ENCODE data around the gene TIMM44. TPM values are rescaled to one million over a fixed set of nuclear protein-coding genes. Genes with fewer than 3 reads are reported as not detected.

Gene TIMM44
- total RNA-seq, 2 experiments from 2014 or later: 66.5 to 68.5 TPM

GRCh38 chr19:7907122-7907521 lies 36.3 kb downstream of the TIMM44 start:
- ChIA-PET CTCF (no interaction called here), POLR2A (interaction anchor here (0.7 kb wide), 1 partner anchor 13 kb away, joined by 3 read pairs; the partner anchor contains the start of gene SNAPC2)
- Mint-ChIP-seq H3K4me1 (ENCODE audit: low read depth) (peaks cover 21% of the 10 kb centered on the region), H3K27ac (no peak overlapping the region), H3K4me3 (no peak overlapping the region), H3K36me3 (peaks cover 21% of the 10 kb centered on the region), H3K9me3 (peaks cover 2% of the 10 kb centered on the region), H3K27me3 (peaks cover 3% of the 10 kb centered on the region)
- DNase-seq: no peak
- intact Hi-C loops (cut with micrococcal nuclease): no loop called here

GRCh38 chr19:7905859-7906258 lies 37.6 kb downstream of the TIMM44 start:
- POLR2A ChIA-PET: no interaction called here

GRCh38 chr19:7905268-7905667 lies 38.2 kb downstream of the TIMM44 start:
- Mint-ChIP-seq H3K36me3 (peaks cover 9% of the 10 kb centered on the region), H3K4me3 (peak overlapping the region; percentile 86), H3K9me3 (peaks cover 2% of the 10 kb centered on the region), H3K4me1 (ENCODE audit: low read depth) (peaks cover 21% of the 10 kb centered on the region), H3K27me3 (peaks cover 3% of the 10 kb centered on the region), H3K27ac (peak overlapping the region; percentile 84)
- ChIA-PET POLR2A (no interaction called here), CTCF (interaction anchor here (1.1 kb wide), 1 partner anchor 36 kb away, joined by 6 read pairs; no protein-coding TSS in a partner anchor)
- intact Hi-C loops (cut with micrococcal nuclease): no loop called here
- DNase-seq: no peak

More at GRCh38 chr19:7905859-7906258, 37.6 kb downstream of the TIMM44 start:
- H3K4me1 Mint-ChIP-seq (ENCODE audit: low read depth): peaks cover 21% of the 10 kb centered on the region
- H3K9me3 Mint-ChIP-seq: peaks cover 2% of the 10 kb centered on the region
- H3K36me3 Mint-ChIP-seq: peaks cover 13% of the 10 kb centered on the region
- no peak overlapping the region for H3K27ac Mint-ChIP-seq
- peaks cover 3% of the 10 kb centered on the region for H3K27me3 Mint-ChIP-seq
- no peak for DNase-seq
- H3K4me3 Mint-ChIP-seq: peak overlapping the region; percentile 48
- intact Hi-C loops (cut with micrococcal nuclease): no loop called here
- CTCF ChIA-PET: interaction anchor here (1.1 kb wide), 1 partner anchor 37 kb away, joined by 6 read pairs; no protein-coding TSS in a partner anchor

- Mint-ChIP-seq H3K4me1 (ENCODE audit: low read depth) (peaks cover 21% of the 10 kb centered on the region), H3K4me3 (peak overlapping the region; percentile 86), H3K9me3 (peaks cover 2% of the 10 kb centered on the region), H3K27ac (peak overlapping the region; percentile 93), H3K36me3 (peaks cover 9% of the 10 kb centered on the region), H3K27me3 (peaks cover 3% of the 10 kb centered on the region)
- POLR2A ChIA-PET: interaction anchor here (0.5 to 1.6 kb wide), 5 partner anchors 12 to 676 kb away, joined by 3 to 10 read pairs (median 4); partner anchors contain the start of genes SNAPC2 and TIMM44
- CTCF ChIA-PET: interaction anchor here (0.8 to 2.5 kb wide), 11 partner anchors 13 to 224 kb away, joined by 3 to 27 read pairs (median 7); partner anchors contain the start of genes ELAVL1, SNAPC2, TIMM44 and TRAPPC5
- DNase-seq: peak; percentile 72
- intact Hi-C loops (cut with micrococcal nuclease): loop anchor here (5.0 kb wide), 1 partner anchor 37 kb away; no protein-coding TSS in a partner anchor
These were observed 39.1 kb downstream of the TIMM44 start for GRCh38 chr19:7904074-7905020.

GRCh38 chr19:7903244-7904073 lies 40.0 kb downstream of the TIMM44 start, which contains the start of gene MAP2K7:
Gene MAP2K7 (plus strand): TSS chr19:7903877. CDS start chr19:7903945, 68 bp downstream.
- ChIA-PET CTCF (interaction anchor here (0.7 to 2.5 kb wide), 13 partner anchors 14 to 365 kb away, joined by 3 to 27 read pairs (median 6); partner anchors contain the start of genes ELAVL1, SNAPC2, TIMM44 and TRAPPC5), POLR2A (interaction anchor here (0.5 to 1.6 kb wide), 6 partner anchors 12 to 677 kb away, joined by 3 to 10 read pairs (median 4); partner anchors contain the start of genes SNAPC2 and TIMM44)

GRCh38 chr19:7902796-7903243 lies 40.6 kb downstream of the TIMM44 start:
- peaks cover 3% of the 10 kb centered on the region for H3K27me3 Mint-ChIP-seq
- peaks cover 2% of the 10 kb centered on the region for H3K9me3 Mint-ChIP-seq
- H3K27ac Mint-ChIP-seq: peak overlapping the region; percentile 93
- H3K4me1 Mint-ChIP-seq (ENCODE audit: low read depth): peaks cover 21% of the 10 kb centered on the region
- ChIA-PET CTCF (interaction anchor here (0.7 to 4.0 kb wide), 13 partner anchors 14 to 364 kb away, joined by 3 to 27 read pairs (median 7); partner anchors contain the start of genes ELAVL1, SNAPC2, TIMM44 and TRAPPC5), POLR2A (interaction anchor here (0.6 to 1.6 kb wide), 4 partner anchors 15 to 41 kb away, joined by 3 to 10 read pairs (median 5); partner anchors contain the start of genes SNAPC2 and TIMM44)
- peak; percentile 14 for DNase-seq
- intact Hi-C loops (cut with micrococcal nuclease): loop anchor here (1.0 to 5.0 kb wide), 3 partner anchors 17 to 40 kb away; partner anchors contain the start of genes SNAPC2 and TIMM44
- peaks cover 9% of the 10 kb centered on the region for H3K36me3 Mint-ChIP-seq
- H3K4me3 Mint-ChIP-seq: peak overlapping the region; percentile 83

More at GRCh38 chr19:7903244-7904073, 40.0 kb downstream of the TIMM44 start, which contains the start of gene MAP2K7:
- Mint-ChIP-seq H3K27ac (peak within 1 kb of the TSS; percentile 93), H3K9me3 (peaks cover 2% of the 10 kb centered on the region), H3K36me3 (peaks cover 9% of the 10 kb centered on the region), H3K4me3 (peak within 1 kb of the TSS; percentile 86), H3K27me3 (peaks cover 3% of the 10 kb centered on the region), H3K4me1 (ENCODE audit: low read depth) (peaks cover 21% of the 10 kb centered on the region)
- DNase-seq: peak; percentile 100
- intact Hi-C loops (cut with micrococcal nuclease): loop anchor here (1.0 to 5.0 kb wide), 3 partner anchors 17 to 40 kb away; partner anchors contain the start of genes SNAPC2 and TIMM44

GRCh38 chr19:7901337-7901736 lies 42.1 kb downstream of the TIMM44 start:
- intact Hi-C loops (cut with micrococcal nuclease): loop anchor here (5.0 kb wide), 1 partner anchor 34 kb away; no protein-coding TSS in a partner anchor
- peaks cover 21% of the 10 kb centered on the region for H3K4me1 Mint-ChIP-seq (ENCODE audit: low read depth)
- no peak overlapping the region for H3K4me3 Mint-ChIP-seq
- H3K9me3 Mint-ChIP-seq: peaks cover 2% of the 10 kb centered on the region
- CTCF ChIA-PET: interaction anchor here (0.9 to 4.0 kb wide), 6 partner anchors 28 to 333 kb away, joined by 3 to 8 read pairs (median 6); partner anchors contain the start of gene TIMM44
- H3K36me3 Mint-ChIP-seq: peaks cover 9% of the 10 kb centered on the region
- DNase-seq: no peak
- POLR2A ChIA-PET: interaction anchor here (1.1 kb wide), 1 partner anchor 17 kb away, joined by 3 read pairs; no protein-coding TSS in a partner anchor
- peaks cover 5% of the 10 kb centered on the region for H3K27me3 Mint-ChIP-seq
- H3K27ac Mint-ChIP-seq: no peak overlapping the region

GRCh38 chr19:7900931-7901330 lies 42.5 kb downstream of the TIMM44 start:
- intact Hi-C loops (cut with micrococcal nuclease): loop anchor here (5.0 kb wide), 1 partner anchor 34 kb away; no protein-coding TSS in a partner anchor
- H3K27me3 Mint-ChIP-seq: peaks cover 5% of the 10 kb centered on the region
- peaks cover 2% of the 10 kb centered on the region for H3K9me3 Mint-ChIP-seq
- H3K36me3 Mint-ChIP-seq: peaks cover 9% of the 10 kb centered on the region
- H3K4me1 Mint-ChIP-seq (ENCODE audit: low read depth): peaks cover 18% of the 10 kb centered on the region
- CTCF ChIA-PET: interaction anchor here (1.3 to 4.0 kb wide), 5 partner anchors 28 to 49 kb away, joined by 3 to 8 read pairs (median 8); partner anchors contain the start of gene TIMM44
- POLR2A ChIA-PET: no interaction called here
- no peak overlapping the region for H3K4me3 Mint-ChIP-seq
- no peak overlapping the region for H3K27ac Mint-ChIP-seq
- DNase-seq: no peak

GRCh38 chr19:7900401-7900870 lies 43.0 kb downstream of the TIMM44 start:
- DNase-seq: no peak
- peaks cover 13% of the 10 kb centered on the region for H3K4me1 Mint-ChIP-seq (ENCODE audit: low read depth)
- POLR2A ChIA-PET: no interaction called here
- H3K27ac Mint-ChIP-seq: no peak overlapping the region
- H3K4me3 Mint-ChIP-seq: no peak overlapping the region
- CTCF ChIA-PET: interaction anchor here (0.9 to 4.0 kb wide), 6 partner anchors 29 to 220 kb away, joined by 3 to 8 read pairs (median 8); partner anchors contain the start of genes TIMM44 and TRAPPC5
- peaks cover 9% of the 10 kb centered on the region for H3K36me3 Mint-ChIP-seq
- peaks cover 5% of the 10 kb centered on the region for H3K27me3 Mint-ChIP-seq
- intact Hi-C loops (cut with micrococcal nuclease): loop anchor here (5.0 kb wide), 1 partner anchor 33 kb away; no protein-coding TSS in a partner anchor
- H3K9me3 Mint-ChIP-seq: peaks cover 2% of the 10 kb centered on the region

- ChIA-PET CTCF (interaction anchor here (0.9 to 4.0 kb wide), 6 partner anchors 29 to 219 kb away, joined by 3 to 8 read pairs (median 8); partner anchors contain the start of genes TIMM44 and TRAPPC5), POLR2A (no interaction called here)
- Mint-ChIP-seq H3K27me3 (peaks cover 8% of the 10 kb centered on the region), H3K9me3 (peaks cover 2% of the 10 kb centered on the region), H3K4me3 (no peak overlapping the region), H3K27ac (no peak overlapping the region), H3K36me3 (peaks cover 6% of the 10 kb centered on the region), H3K4me1 (ENCODE audit: low read depth) (peaks cover 9% of the 10 kb centered on the region)
- intact Hi-C loops (cut with micrococcal nuclease): loop anchor here (5.0 kb wide), 1 partner anchor 33 kb away; no protein-coding TSS in a partner anchor
- no peak for DNase-seq
These were observed 43.6 kb downstream of the TIMM44 start for GRCh38 chr19:7899751-7900378.
